Activated T-cell treated with anti-CD3 and anti-CD28 coated beads, Interleukin-2, amount 50 U/mL, for 24 hours (primary cell): ENCODE results near the gene NOS1.
"Not testable (repeated sequence)": the region's sequence is repeated elsewhere in the genome, so short reads cannot be mapped to it uniquely, and the experiment has no call there.

ENCODE experiments used
- DNase-seq: peaks from one replicate; pipeline ENCODE4 v3.0.0-alpha.2; 2020
- H3K27ac Mint-ChIP-seq: 2 replicates; pipeline ENCODE4 v1.8.0; 2020; ENCODE audit warnings: mild to moderate bottlenecking, mixed read lengths
- H3K27me3 Mint-ChIP-seq: 2 replicates; pipeline ENCODE4 v1.8.0; 2020; ENCODE audit warnings: mixed read lengths
- H3K36me3 Mint-ChIP-seq: 2 replicates; pipeline ENCODE4 v1.8.0; 2020; ENCODE audit warnings: low read depth, mixed read lengths
- H3K4me1 Mint-ChIP-seq: 2 replicates; pipeline ENCODE4 v1.8.0; 2020; ENCODE audit warnings: low read depth, mixed read lengths
- H3K4me3 Mint-ChIP-seq: 2 replicates; pipeline ENCODE4 v1.8.0; 2020; ENCODE audit warnings: mild to moderate bottlenecking, moderate library complexity, mixed read lengths
- H3K9me3 Mint-ChIP-seq: 2 replicates; pipeline ENCODE4 v1.8.0; 2020; ENCODE audit warnings: mixed read lengths

The NOS1 gene

GRCh38 chr12:117384735-117385134, 23.3 kb upstream of the NOS1 start:
- Mint-ChIP-seq H3K27ac (no peak overlapping the region), H3K4me3 (no peak overlapping the region), H3K36me3 (no peaks in the 10 kb centered on the region), H3K4me1 (no peaks in the 10 kb centered on the region), H3K9me3 (no peaks in the 10 kb centered on the region), H3K27me3 (no peaks in the 10 kb centered on the region)
- DNase-seq, result no peak

GRCh38 chr12:117380083-117380482, 18.7 kb upstream of the NOS1 start:
- H3K36me3 Mint-ChIP-seq, result no peaks in the 10 kb centered on the region
- H3K4me1 Mint-ChIP-seq, result no peaks in the 10 kb centered on the region
- peaks cover 3% of the 10 kb centered on the region for H3K27me3 Mint-ChIP-seq
- H3K27ac Mint-ChIP-seq, result no peak overlapping the region
- DNase-seq, result no peak
- peaks cover 7% of the 10 kb centered on the region for H3K9me3 Mint-ChIP-seq
- H3K4me3 Mint-ChIP-seq, result no peak overlapping the region

DNA sequence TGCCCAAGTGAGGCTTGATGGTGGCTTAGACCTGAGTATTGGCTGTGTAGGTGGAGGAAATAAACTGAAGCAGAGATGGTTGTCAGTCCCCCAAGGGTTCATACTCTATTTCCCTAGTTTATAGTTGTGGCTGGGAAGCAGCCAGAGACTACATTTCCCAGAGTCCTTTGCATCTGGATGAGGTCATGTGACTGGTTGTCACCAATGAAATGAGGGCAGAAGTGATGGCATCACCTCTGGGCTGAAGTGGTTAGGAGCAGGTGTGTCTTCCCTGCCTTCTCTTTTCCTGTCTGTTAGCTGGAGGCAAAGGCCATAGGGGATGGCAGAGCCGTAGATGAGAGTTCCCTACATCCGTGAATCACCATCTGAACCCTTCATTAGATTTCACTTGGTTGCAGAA, 16.3 kb upstream of the NOS1 start:
- no peaks in the 10 kb centered on the region for H3K4me1 Mint-ChIP-seq
- no peak for DNase-seq
- no peak overlapping the region for H3K4me3 Mint-ChIP-seq
- H3K36me3 Mint-ChIP-seq, result no peaks in the 10 kb centered on the region
- H3K27me3 Mint-ChIP-seq, result peaks cover 3% of the 10 kb centered on the region
- H3K9me3 Mint-ChIP-seq, result peaks cover 9% of the 10 kb centered on the region
- no peak overlapping the region for H3K27ac Mint-ChIP-seq

- no peaks in the 10 kb centered on the region for H3K36me3 Mint-ChIP-seq
- peaks cover 2% of the 10 kb centered on the region for H3K9me3 Mint-ChIP-seq
- peaks cover 11% of the 10 kb centered on the region for H3K27me3 Mint-ChIP-seq
- no peak for DNase-seq
- H3K4me3 Mint-ChIP-seq, result no peak overlapping the region
- H3K27ac Mint-ChIP-seq, result no peak overlapping the region
- H3K4me1 Mint-ChIP-seq, result no peaks in the 10 kb centered on the region
Observed at GRCh38 chr12:117370588-117370987, 9.2 kb upstream of the NOS1 start.

- not testable (repeated sequence) for H3K27ac Mint-ChIP-seq, H3K4me1 Mint-ChIP-seq, DNase-seq, H3K36me3 Mint-ChIP-seq, H3K9me3 Mint-ChIP-seq, H3K4me3 Mint-ChIP-seq
- H3K27me3 Mint-ChIP-seq, result peaks cover 12% of the 10 kb centered on the region
Observed at GRCh38 chr12:117370000-117370399, 8.6 kb upstream of the NOS1 start.

GRCh38 chr12:117367006-117367638, 5.7 kb upstream of the NOS1 start:
- no peak overlapping the region for H3K4me3 Mint-ChIP-seq
- H3K9me3 Mint-ChIP-seq, result no peaks in the 10 kb centered on the region
- no peaks in the 10 kb centered on the region for H3K36me3 Mint-ChIP-seq
- H3K27me3 Mint-ChIP-seq, result peaks cover 38% of the 10 kb centered on the region
- no peaks in the 10 kb centered on the region for H3K4me1 Mint-ChIP-seq
- H3K27ac Mint-ChIP-seq, result no peak overlapping the region
- peak; percentile 44 for DNase-seq

DNA sequence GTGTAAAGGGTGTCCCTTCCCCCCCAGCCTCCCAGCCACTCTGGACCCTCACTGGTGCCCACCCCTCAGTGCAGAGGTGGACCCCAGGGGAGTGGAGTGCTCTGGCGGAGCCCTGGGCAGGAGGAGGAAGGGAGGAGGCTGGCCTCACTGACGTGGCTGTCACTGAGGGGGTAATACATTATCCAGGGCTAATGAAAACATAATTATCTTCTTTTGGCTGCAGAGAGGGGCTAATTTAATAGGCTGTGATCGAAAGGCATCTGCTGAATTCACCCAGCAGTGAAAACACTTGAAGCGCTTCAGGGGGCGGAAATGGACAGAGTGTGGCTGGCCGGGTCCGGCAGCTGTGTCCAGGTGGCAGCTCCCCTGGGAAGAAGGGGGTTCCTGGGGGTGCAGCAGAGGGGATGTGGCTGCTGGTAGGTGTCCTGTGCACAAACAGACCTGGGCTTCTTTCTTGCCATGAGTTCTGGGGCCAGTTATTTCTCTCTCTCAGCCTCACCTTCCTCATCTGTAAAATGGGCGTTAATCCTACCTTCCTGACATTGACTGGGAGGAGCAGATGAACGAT, 3.7 kb upstream of the NOS1 start:
- Mint-ChIP-seq H3K4me1 (no peaks in the 10 kb centered on the region), H3K27me3 (peaks cover 49% of the 10 kb centered on the region)
- no peak for DNase-seq

GRCh38 chr12:117363953-117364486, 2.6 kb upstream of the NOS1 start:
- no peaks in the 10 kb centered on the region for H3K9me3 Mint-ChIP-seq
- H3K27me3 Mint-ChIP-seq, result peaks cover 60% of the 10 kb centered on the region
- H3K4me1 Mint-ChIP-seq, result no peaks in the 10 kb centered on the region
- H3K36me3 Mint-ChIP-seq, result no peaks in the 10 kb centered on the region
- no peak overlapping the region for H3K4me3 Mint-ChIP-seq
- no peak overlapping the region for H3K27ac Mint-ChIP-seq
- DNase-seq, result no peak

More for the DNA sequence above, 3.7 kb upstream of the NOS1 start:
- no peaks in the 10 kb centered on the region for H3K9me3 Mint-ChIP-seq
- no peak overlapping the region for H3K4me3 Mint-ChIP-seq
- no peak overlapping the region for H3K27ac Mint-ChIP-seq
- H3K36me3 Mint-ChIP-seq, result no peaks in the 10 kb centered on the region

- Mint-ChIP-seq H3K4me3 (no peak overlapping the region), H3K4me1 (no peaks in the 10 kb centered on the region), H3K9me3 (no peaks in the 10 kb centered on the region), H3K27ac (no peak overlapping the region), H3K27me3 (peaks cover 67% of the 10 kb centered on the region), H3K36me3 (no peaks in the 10 kb centered on the region)
- no peak for DNase-seq
Observed at GRCh38 chr12:117363056-117363662, 1.7 kb upstream of the NOS1 start.

DNA sequence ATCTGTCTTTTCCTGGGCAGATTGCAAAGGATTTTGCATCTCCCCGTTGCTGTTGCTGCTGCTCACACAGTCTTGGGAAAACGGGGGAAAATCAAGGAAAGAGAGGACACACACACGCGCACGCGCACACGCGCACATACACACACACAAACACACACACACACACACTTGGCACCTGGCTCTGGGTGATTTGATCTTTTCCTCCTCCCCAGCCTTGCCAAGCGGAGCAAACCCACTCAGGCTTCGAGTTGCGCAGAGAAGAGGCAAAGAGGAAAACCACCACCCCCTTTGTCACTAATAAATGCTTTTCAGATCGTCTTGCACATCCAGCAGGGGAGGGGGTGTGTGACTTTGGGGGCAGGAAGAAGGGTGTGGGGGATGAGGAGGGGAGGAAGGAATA, 965 bp upstream of the NOS1 start:
- H3K27ac Mint-ChIP-seq, result no peak overlapping the region
- no peaks in the 10 kb centered on the region for H3K36me3 Mint-ChIP-seq
- no peak overlapping the region for H3K4me3 Mint-ChIP-seq
- H3K4me1 Mint-ChIP-seq, result no peaks in the 10 kb centered on the region
- H3K27me3 Mint-ChIP-seq, result peaks cover 75% of the 10 kb centered on the region
- DNase-seq, result no peak
- no peaks in the 10 kb centered on the region for H3K9me3 Mint-ChIP-seq

- DNase-seq, result no peak
- H3K4me1 Mint-ChIP-seq, result no peaks in the 10 kb centered on the region
- no peak overlapping the region for H3K4me3 Mint-ChIP-seq
- H3K27ac Mint-ChIP-seq, result no peak overlapping the region
- H3K27me3 Mint-ChIP-seq, result peaks cover 77% of the 10 kb centered on the region
- no peaks in the 10 kb centered on the region for H3K9me3 Mint-ChIP-seq
- no peaks in the 10 kb centered on the region for H3K36me3 Mint-ChIP-seq
Observed at GRCh38 chr12:117361905-117362304, 479 bp upstream of the NOS1 start.

GRCh38 chr12:117360551-117361346, 677 bp downstream of the NOS1 start:
- DNase-seq, result no peak
- H3K4me1 Mint-ChIP-seq, result no peaks in the 10 kb centered on the region
- no peak overlapping the region for H3K4me3 Mint-ChIP-seq
- H3K27me3 Mint-ChIP-seq, result peaks cover 69% of the 10 kb centered on the region
- H3K9me3 Mint-ChIP-seq, result no peaks in the 10 kb centered on the region
- no peaks in the 10 kb centered on the region for H3K36me3 Mint-ChIP-seq
- no peak overlapping the region for H3K27ac Mint-ChIP-seq

- Mint-ChIP-seq H3K27ac (no peak overlapping the region), H3K27me3 (peaks cover 65% of the 10 kb centered on the region), H3K4me3 (no peak overlapping the region), H3K4me1 (no peaks in the 10 kb centered on the region), H3K9me3 (no peaks in the 10 kb centered on the region), H3K36me3 (no peaks in the 10 kb centered on the region)
- DNase-seq, result no peak
Observed at GRCh38 chr12:117360222-117360550, 1.2 kb downstream of the NOS1 start.

DNA sequence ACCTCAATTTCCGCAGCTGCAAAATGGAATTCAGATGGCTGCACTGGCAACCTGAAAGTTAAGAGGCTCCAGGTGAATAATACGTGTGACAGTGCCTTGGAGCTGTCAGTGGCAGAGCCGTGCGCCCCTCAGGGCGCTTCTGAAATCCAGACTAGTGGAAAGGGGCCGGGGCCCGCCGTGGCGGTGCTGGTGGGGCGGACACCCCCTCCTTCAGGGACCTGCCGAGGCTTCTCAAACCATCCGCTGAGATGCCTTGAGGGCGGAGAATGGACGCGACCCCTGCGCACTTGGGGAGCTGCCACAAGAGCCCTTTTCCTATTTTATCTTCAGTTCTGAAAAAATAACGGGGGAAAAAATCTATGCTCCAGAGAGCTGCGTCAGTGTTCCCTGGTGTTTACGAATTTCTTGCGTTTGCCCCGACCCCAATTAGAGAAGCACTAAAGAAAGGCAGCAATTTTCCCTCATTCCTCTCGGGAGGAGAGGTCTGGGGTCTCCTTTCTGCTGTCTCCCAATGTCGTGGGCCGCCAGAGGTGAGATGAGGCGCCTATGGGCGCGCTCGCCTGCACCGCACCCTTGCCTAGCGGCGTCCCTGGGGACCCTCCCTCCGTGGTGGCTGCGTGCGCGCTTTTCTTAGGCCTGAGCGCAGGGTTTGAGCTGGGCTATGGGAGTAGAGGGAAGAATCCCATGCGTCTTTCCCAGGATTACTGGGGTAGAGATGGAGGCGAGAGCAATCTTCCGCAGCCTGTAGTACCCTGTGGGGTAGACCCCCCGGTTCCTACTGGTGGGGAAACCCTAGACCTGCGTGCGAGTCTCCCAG, 2.2 kb downstream of the NOS1 start:
- H3K36me3 Mint-ChIP-seq, result no peaks in the 10 kb centered on the region
- H3K4me3 Mint-ChIP-seq, result no peak overlapping the region
- peaks cover 60% of the 10 kb centered on the region for H3K27me3 Mint-ChIP-seq
- DNase-seq, result no peak
- no peaks in the 10 kb centered on the region for H3K9me3 Mint-ChIP-seq
- H3K4me1 Mint-ChIP-seq, result no peaks in the 10 kb centered on the region
- no peak overlapping the region for H3K27ac Mint-ChIP-seq
